Lower leg skin (tissue), 3 donors: ENCODE results near the gene ELAC2.

Source experiments
- CTCF ChIP-seq, 3 donors: fragments of 450-650 bp; IDR thresholded peaks; one replicate each; pipeline ENCODE4 v1.5.1; 2016; ENCODE audit warnings: antibody characterized with exemption in 3 of 3, mild to moderate bottlenecking in 3 of 3, moderate library complexity in 2 of 3
- POLR2A ChIP-seq, 2 donors: fragments of 450-650 bp; IDR thresholded peaks; one replicate each; pipeline ENCODE4 v1.6.1; 2016 to 2017; ENCODE audit warnings: antibody characterized with exemption in 2 of 2, mild to moderate bottlenecking in 1 of 2, moderate library complexity in 1 of 2

- TF ChIP-seq CTCF (IDR thresholded peaks at IDR 0.05) = no peak
- TF ChIP-seq POLR2A (IDR thresholded peaks at IDR 0.05) = no peak
These were observed 29.3 kb upstream of the ELAC2 start for GRCh38 chr17:13047011-13047606.
